Kidney (tissue), 14 donors: ENCODE data around the gene MTF1. TPM values are rescaled to one million over a fixed set of nuclear protein-coding genes. Genes with fewer than 3 reads are reported as not detected.

Experiments used
- DNase-seq, 5 donors: peaks; one replicate each; pipeline ENCODE4 v3.0.0-alpha.2; 2013 to 2020
- FAIRE-seq: peaks from 2 replicates; lab custom pipeline; 2012; peaks lifted over from hg19 to GRCh38; lab: Jason Lieb, UNC
- H3K27ac ChIP-seq, 2 donors: one replicate each; pipeline ENCODE4 v1.7.0; 2013; ENCODE audit warnings: low read depth in 2 of 2, low read length in 2 of 2, inconsistent platforms in 1 of 2
- H3K27me3 ChIP-seq: one replicate; pipeline ENCODE4 v1.7.1; 2013; ENCODE audit warnings: low read length, inconsistent platforms; ENCODE audit not compliant: control insufficient read depth, insufficient read depth
- H3K36me3 ChIP-seq, 3 donors: one replicate each; pipeline versions ENCODE4 v1.7.0 to v1.7.1; 2013; ENCODE audit warnings: low read length in 3 of 3, control low read depth in 1 of 3, inconsistent platforms in 1 of 3; ENCODE audit not compliant: insufficient read depth in 3 of 3, control insufficient read depth in 2 of 3
- H3K4me1 ChIP-seq, 3 donors: one replicate each; pipeline versions ENCODE4 v1.7.0 to v1.7.1; 2013; ENCODE audit warnings: low read length in 3 of 3, inconsistent platforms in 1 of 3, low read depth in 1 of 3; ENCODE audit not compliant: control insufficient read depth in 2 of 3, insufficient read depth in 2 of 3
- H3K4me3 ChIP-seq, 3 donors: one replicate each; pipeline versions ENCODE4 v1.7.0 to v1.8.1; 2013; ENCODE audit warnings: low read length in 3 of 3, control low read depth in 1 of 3, inconsistent platforms in 1 of 3
- H3K9ac ChIP-seq, 3 donors: one replicate each; pipeline versions ENCODE4 v1.7.0 to v1.7.1; 2013; ENCODE audit warnings: low read length in 3 of 3, control low read depth in 1 of 3, inconsistent platforms in 1 of 3
- H3K9me3 ChIP-seq, 3 donors: one replicate each; pipeline versions ENCODE4 v1.7.0 to v1.7.1; 2013; ENCODE audit warnings: low read length in 3 of 3, control low read depth in 1 of 3, inconsistent platforms in 1 of 3; ENCODE audit not compliant: control insufficient read depth in 2 of 3, insufficient read depth in 1 of 3
- CTCF ChIP-seq: IDR thresholded peaks from 3 replicates; pipeline ENCODE4 v1.5.1; 2012; ENCODE audit warnings: mild to moderate bottlenecking, moderate library complexity, borderline replicate concordance; ENCODE audit not compliant: insufficient read depth; ENCODE audit errors: extremely low read depth
- intact Hi-C: fragments of 100-400 bp; cut with DNase I; formaldehyde crosslinking; loops from one replicate; pipeline ENCODE4 v1.11.1; 2022
- polyA plus RNA-seq: library from polyadenylated mRNA; stranded (reverse); fragments of 350-450 nt; fragmentation: Illumina TruSeq; extraction: RNeasy Lipid Tissue Mini Kit (QIAGEN cat#74804); gene quantifications from one replicate; pipeline ENCODE4 v1.2.3, GENCODE V29; 2014; ENCODE audit warnings: low read depth, low replicate concordance; ENCODE audit not compliant: insufficient read depth
- total RNA-seq: library from RNA; stranded (reverse); fragmentation: NEBNext Ultra II Directional; extraction: Animal tissue kit (Norgen Biotek cat#: 25700); gene quantifications from one replicate; pipeline ENCODE4 v1.2.1, GENCODE V29; 2021
- donor health status: control.
- donor health status: control.
- donor health status: control.
- donor health status: control.
- donor health status: control.
- donor health status: DM: yes; HTN: yes; CAD: no.
- donor health status: Normal renal cell carcinoma (clear cell type).

The MTF1 gene
- total and polyA plus RNA-seq, 2 donors from 2014 or later = 2.2 to 26.7 TPM

DNA sequence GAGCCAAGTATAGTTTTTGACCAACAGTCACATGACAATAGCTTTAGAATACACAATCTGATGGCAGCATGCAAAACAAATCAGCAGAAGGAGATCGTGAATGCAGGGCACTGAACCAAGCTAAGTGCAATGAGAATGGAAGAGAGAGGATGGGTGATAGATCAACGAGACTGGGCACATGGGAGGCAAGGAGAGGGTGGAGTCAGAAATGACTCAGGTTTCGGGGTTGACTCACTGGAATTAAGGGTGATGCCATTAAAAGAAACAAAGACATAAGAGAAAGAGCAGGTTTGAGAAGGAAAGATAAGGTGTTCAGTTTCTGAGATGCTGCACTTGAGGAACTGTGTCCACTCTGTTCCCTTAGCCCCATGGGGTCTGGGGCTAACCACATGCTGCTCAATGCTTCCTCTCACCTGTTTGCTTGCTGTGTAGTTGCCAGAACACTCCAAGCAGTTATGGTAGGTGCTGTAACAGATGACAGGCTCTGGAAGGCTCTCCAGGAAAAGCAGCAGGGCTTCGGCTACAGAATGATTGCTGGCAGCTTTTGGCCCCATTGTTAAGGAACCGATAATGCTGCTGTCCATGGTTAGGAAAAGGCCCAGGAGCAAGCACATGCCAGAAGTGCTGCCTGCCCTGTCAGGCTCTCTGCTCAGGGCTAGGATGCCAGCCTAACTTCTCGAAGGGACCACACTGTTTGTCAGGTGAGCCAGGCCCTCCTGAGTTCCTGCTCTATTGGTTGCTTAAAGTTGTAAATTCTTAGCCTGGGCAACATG lies 6.1 kb upstream of the MTF1 start:
- Histone ChIP-seq H3K4me3 (no peak overlapping the region), H3K9ac (no peak overlapping the region), H3K9me3 (no peaks in the 10 kb centered on the region), H3K36me3 (peaks cover 3 to 54% (median 32%) of the 10 kb centered on the region in 3 donors), H3K4me1 (peaks cover 0 to under 1% (median 0%) of the 10 kb centered on the region in 3 donors), H3K27ac (no peak overlapping the region), H3K27me3 (no peaks in the 10 kb centered on the region)
- FAIRE-seq (no peak), DNase-seq (no peak)
- intact Hi-C loops = no loop called here
- TF ChIP-seq CTCF = no peak

DNA sequence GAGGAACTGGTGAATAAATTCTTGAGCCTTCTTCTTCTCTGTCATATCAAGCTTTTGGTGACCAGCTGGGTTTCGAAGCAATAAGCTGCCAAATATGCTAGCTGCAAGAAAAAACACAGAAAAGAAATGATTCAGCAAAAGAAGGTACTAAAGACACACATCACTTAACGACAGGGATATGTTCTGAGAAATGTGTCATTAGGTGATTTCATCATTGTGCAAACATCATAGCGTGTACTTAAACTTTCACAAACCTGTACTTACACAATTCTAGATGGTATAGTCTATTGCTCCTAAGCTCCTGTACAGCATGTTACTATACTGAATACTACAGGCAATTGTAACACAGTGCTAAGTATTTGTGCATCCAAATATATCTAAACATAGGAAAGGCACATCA lies 2.9 kb upstream of the MTF1 start:
- Histone ChIP-seq H3K4me1 (peaks cover 0 to 14% (median 10%) of the 10 kb centered on the region in 3 donors), H3K27me3 (no peaks in the 10 kb centered on the region), H3K9me3 (no peaks in the 10 kb centered on the region), H3K27ac (no peak overlapping the region), H3K4me3 (no peak overlapping the region), H3K36me3 (peaks cover 3 to 39% (median 21%) of the 10 kb centered on the region in 3 donors), H3K9ac (no peak overlapping the region)
- intact Hi-C loops = no loop called here
- DNase-seq (no peak), FAIRE-seq (no peak)
- no peak for TF ChIP-seq CTCF

GRCh38 chr1:37861151-37861550 lies 1.8 kb upstream of the MTF1 start:
- H3K4me3 ChIP-seq = no peak overlapping the region
- H3K36me3 ChIP-seq = peaks cover 3 to 34% (median 22%) of the 10 kb centered on the region in 3 donors
- no peaks in the 10 kb centered on the region for H3K9me3 ChIP-seq
- no peak overlapping the region for H3K9ac ChIP-seq
- intact Hi-C loops = no loop called here
- FAIRE-seq (no peak), DNase-seq (no peak)
- TF ChIP-seq CTCF = no peak
- peaks cover 0 to 14% (median 10%) of the 10 kb centered on the region in 3 donors for H3K4me1 ChIP-seq
- H3K27me3 ChIP-seq = no peaks in the 10 kb centered on the region
- no peak overlapping the region for H3K27ac ChIP-seq
